NCI-H2227 (cell line): Measurements from ENCODE around the gene C12orf57.

Experiments
- DNase-seq: peaks from one replicate; lab custom pipeline; 2025; ENCODE audit not compliant: unreplicated experiment; lab: John Stamatoyannopoulos, UW

Gene C12orf57

GRCh38 chr12:6936636-6937480 is 7.0 kb upstream of the C12orf57 start:
- DNase-seq = peak; percentile 33

GRCh38 chr12:6937481-6938352 is 6.1 kb upstream of the C12orf57 start:
- DNase-seq = peak; percentile 95

- DNase-seq = no peak
Observed at GRCh38 chr12:6938353-6939190, 5.2 kb upstream of the C12orf57 start.

GRCh38 chr12:6939191-6939540 is 4.7 kb upstream of the C12orf57 start:
- DNase-seq = no peak

- no peak for DNase-seq
Observed at GRCh38 chr12:6941267-6941666, 2.6 kb upstream of the C12orf57 start.

- no peak for DNase-seq
Observed at GRCh38 chr12:6941782-6942181, 2.0 kb upstream of the C12orf57 start.

- DNase-seq = no peak
Observed at GRCh38 chr12:6942331-6942665, 1.5 kb upstream of the C12orf57 start.

- peak; percentile 87 for DNase-seq
Observed at GRCh38 chr12:6943389-6943721, 467 bp upstream of the C12orf57 start.

GRCh38 chr12:6944381-6945186 is 762 bp downstream of the C12orf57 start:
- peak; percentile 92 for DNase-seq

- no peak for DNase-seq
Observed at GRCh38 chr12:6945613-6946012, 1.8 kb downstream of the C12orf57 start.

- peak; percentile 87 for DNase-seq
Observed at GRCh38 chr12:6946033-6946919, 2.5 kb downstream of the C12orf57 start.

GRCh38 chr12:6946920-6947374 is 3.1 kb downstream of the C12orf57 start:
- DNase-seq = no peak

- no peak for DNase-seq
Observed at GRCh38 chr12:6947615-6948014, 3.8 kb downstream of the C12orf57 start.

GRCh38 chr12:6948873-6949594 is 5.2 kb downstream of the C12orf57 start:
- no peak for DNase-seq

- no peak for DNase-seq
Observed at GRCh38 chr12:6950401-6950801, 6.6 kb downstream of the C12orf57 start.

GRCh38 chr12:6950811-6951540 is 7.2 kb downstream of the C12orf57 start, which contains the start of gene PTPN6:
Gene PTPN6 (plus strand): TSS chr12:6951356. CDS start chr12:6951513, 157 bp downstream.
- DNase-seq = no peak

GRCh38 chr12:6951551-6952120 is 7.8 kb downstream of the C12orf57 start:
- DNase-seq = no peak
